Caco-2 (cell line): ENCODE data around the gene CAPZA2. TPM values are rescaled to one million over a fixed set of nuclear protein-coding genes. Genes with fewer than 3 reads are reported as not detected.

ENCODE experiments used
- BruUV-seq: library from RNA; stranded (reverse); fragments of 400-500 nt; replicated peaks from 2 replicates; lab custom pipeline; 2021; lab: Mats Ljungman, UMichigan
- CTCF ChIA-PET: fragments of 300-600 bp; sonication (Branson Sonifier 250); formaldehyde crosslinking; loops from one replicate; lab custom pipeline; 2022; ENCODE audit warnings: antibody characterized with exemption; lab: Charles Lee
- POLR2A ChIA-PET: fragments of 300-600 bp; sonication (Branson Sonifier 250); formaldehyde crosslinking; loops from one replicate; lab custom pipeline; 2022; ENCODE audit warnings: antibody characterized with exemption; lab: Charles Lee
- DNase-seq, 2 experiments: peaks; one replicate each; pipeline versions ENCODE4 v3.0.0 to v3.0.0-alpha.2; 2020 to 2022
- H3K27me3 ChIP-seq: replicated peaks from 2 replicates; pipeline ENCODE4 v1.6.0; 2011; ENCODE audit warnings: low read length; ENCODE audit not compliant: control insufficient read depth, insufficient read depth
- H3K36me3 ChIP-seq: 2 replicates; pipeline ENCODE4 v1.5.1; 2011; ENCODE audit warnings: low read length; ENCODE audit not compliant: control insufficient read depth, insufficient read depth
- H3K4me1 ChIP-seq: fragments of 250-450 bp; sonication (Bioruptor Pico); 2 replicates; pipeline ENCODE4 v1.5.1; 2020; ENCODE audit warnings: mild to moderate bottlenecking
- H3K4me3 ChIP-seq: 2 replicates; pipeline ENCODE4 v1.5.1; 2011; ENCODE audit warnings: low read depth, mild to moderate bottlenecking, control low read depth, low read length
- H3K9me3 ChIP-seq: fragments of 250-450 bp; sonication (Bioruptor Pico); 2 replicates; pipeline ENCODE4 v1.5.1; 2020; ENCODE audit warnings: mild to moderate bottlenecking, moderate library complexity
- H3K27ac Mint-ChIP-seq: one replicate; pipeline ENCODE4 v1.8.0; 2022; ENCODE audit warnings: mixed read lengths; ENCODE audit not compliant: unreplicated experiment
- H3K27me3 Mint-ChIP-seq: one replicate; pipeline ENCODE4 v1.8.0; 2022; ENCODE audit warnings: mixed read lengths; ENCODE audit not compliant: insufficient read depth, unreplicated experiment
- H3K36me3 Mint-ChIP-seq: one replicate; pipeline ENCODE4 v1.8.0; 2022; ENCODE audit warnings: mild to moderate bottlenecking, mixed read lengths; ENCODE audit not compliant: insufficient read depth, unreplicated experiment
- H3K4me1 Mint-ChIP-seq: one replicate; pipeline ENCODE4 v1.8.0; 2022; ENCODE audit warnings: low read depth, mixed read lengths; ENCODE audit not compliant: unreplicated experiment
- H3K4me3 Mint-ChIP-seq: one replicate; pipeline ENCODE4 v1.8.0; 2022; ENCODE audit warnings: mild to moderate bottlenecking, moderate library complexity, mixed read lengths; ENCODE audit not compliant: unreplicated experiment
- H3K9me3 Mint-ChIP-seq: one replicate; pipeline ENCODE4 v1.8.0; 2022; ENCODE audit warnings: mixed read lengths; ENCODE audit not compliant: unreplicated experiment
- CTCF ChIP-seq, 2 experiments: fragments of 200-600 bp in 1 of 2; IDR thresholded peaks; 1 replicate in 1 of 2; 2 replicates in 1 of 2; pipeline versions ENCODE4 v1.5.1 to v1.8.0; 2011 to 2022; ENCODE audit warnings: antibody characterized with exemption in 1 of 2, control low read depth in 1 of 2, inconsistent platforms in 1 of 2, low read depth in 1 of 2, low read length in 1 of 2, mild to moderate bottlenecking in 1 of 2, moderate library complexity in 1 of 2; ENCODE audit not compliant: insufficient read depth in 1 of 2, severe bottlenecking in 1 of 2, unreplicated experiment in 1 of 2
- intact Hi-C: fragments of 100-400 bp; cut with micrococcal nuclease; formaldehyde crosslinking; loops from one replicate; pipeline ENCODE4 v1.10.0; 2022; ENCODE audit not compliant: unreplicated experiment
- total RNA-seq: library from RNA; stranded (reverse); gene quantifications from 2 replicates; pipeline ENCODE4 v1.2.3, GENCODE V29; 2022

The CAPZA2 gene
- total RNA-seq, 1 experiment from 2014 or later = 271 TPM

GRCh38 chr7:116906391-116906790 lies 44.0 kb downstream of the CAPZA2 start:
- DNase-seq = no peak
- Histone ChIP-seq H3K4me3 (no peak overlapping the region), H3K27me3 (no peaks in the 10 kb centered on the region), H3K36me3 (no peaks in the 10 kb centered on the region; the same call in 1 of the 2 replicates), H3K9me3 (no peaks in the 10 kb centered on the region), H3K4me1 (no peaks in the 10 kb centered on the region)
- H3K4me1 Mint-ChIP-seq = peaks cover 6% of the 10 kb centered on the region
- H3K36me3 Mint-ChIP-seq = peaks cover 55% of the 10 kb centered on the region
- intact Hi-C loops = no loop called here
- BruUV-seq = no TSS peak
- H3K27me3 Mint-ChIP-seq = no peaks in the 10 kb centered on the region
- no peak overlapping the region for H3K27ac Mint-ChIP-seq
- CTCF ChIA-PET = no interaction called here
- POLR2A ChIA-PET = no interaction called here
- H3K4me3 Mint-ChIP-seq = no peak overlapping the region
- no peaks in the 10 kb centered on the region for H3K9me3 Mint-ChIP-seq
- TF ChIP-seq CTCF (IDR thresholded peaks at IDR 0.05; ENCODE audit: insufficient read depth in 1 of 2, low read depth in 1 of 2, low read length in 1 of 2, severe bottlenecking in 1 of 2, unreplicated experiment in 1 of 2) = no peak

GRCh38 chr7:116910383-116910782 lies 48.0 kb downstream of the CAPZA2 start:
- H3K9me3 ChIP-seq = no peaks in the 10 kb centered on the region
- no peaks in the 10 kb centered on the region for H3K4me1 Mint-ChIP-seq
- DNase-seq = no peak
- no TSS peak for BruUV-seq
- H3K4me3 ChIP-seq = no peak overlapping the region
- POLR2A ChIA-PET = no interaction called here
- H3K27me3 ChIP-seq = no peaks in the 10 kb centered on the region
- intact Hi-C loops = no loop called here
- H3K9me3 Mint-ChIP-seq = no peaks in the 10 kb centered on the region
- no peaks in the 10 kb centered on the region for H3K36me3 ChIP-seq
- H3K36me3 Mint-ChIP-seq = peaks cover 69% of the 10 kb centered on the region
- CTCF ChIA-PET = no interaction called here
- H3K4me1 ChIP-seq = no peaks in the 10 kb centered on the region
- no peak overlapping the region for H3K27ac Mint-ChIP-seq
- H3K4me3 Mint-ChIP-seq = no peak overlapping the region
- no peak for TF ChIP-seq CTCF (IDR thresholded peaks at IDR 0.05; ENCODE audit: insufficient read depth in 1 of 2, low read depth in 1 of 2, low read length in 1 of 2, severe bottlenecking in 1 of 2, unreplicated experiment in 1 of 2)
- H3K27me3 Mint-ChIP-seq = no peaks in the 10 kb centered on the region

- Mint-ChIP-seq H3K27me3 (no peaks in the 10 kb centered on the region), H3K27ac (peak overlapping the region; percentile 12), H3K4me1 (no peaks in the 10 kb centered on the region), H3K4me3 (no peak overlapping the region), H3K9me3 (no peaks in the 10 kb centered on the region), H3K36me3 (peaks cover 73% of the 10 kb centered on the region)
- Histone ChIP-seq H3K36me3 (no peaks in the 10 kb centered on the region), H3K4me1 (no peaks in the 10 kb centered on the region), H3K27me3 (no peaks in the 10 kb centered on the region), H3K4me3 (no peak overlapping the region), H3K9me3 (no peaks in the 10 kb centered on the region)
- intact Hi-C loops = no loop called here
- DNase-seq = no peak
- POLR2A ChIA-PET = interaction anchor here (0.6 kb wide), 1 partner anchor 9 kb away, joined by 3 read pairs; no protein-coding TSS in a partner anchor
- CTCF ChIA-PET = no interaction called here
- no peak for TF ChIP-seq CTCF (IDR thresholded peaks at IDR 0.05; ENCODE audit: insufficient read depth in 1 of 2, low read depth in 1 of 2, low read length in 1 of 2, severe bottlenecking in 1 of 2, unreplicated experiment in 1 of 2)
- BruUV-seq = no TSS peak
These were observed 49.4 kb downstream of the CAPZA2 start for GRCh38 chr7:116911801-116912200.
